ENCODE results near the gene SLC39A11. TPM values are rescaled to one million over a fixed set of nuclear protein-coding genes. Genes with fewer than 3 reads are reported as not detected.

The SLC39A11 gene
- total and polyA plus RNA-seq, 4 donors = 18.9 to 44.9 (median 28.2) TPM

DNA sequence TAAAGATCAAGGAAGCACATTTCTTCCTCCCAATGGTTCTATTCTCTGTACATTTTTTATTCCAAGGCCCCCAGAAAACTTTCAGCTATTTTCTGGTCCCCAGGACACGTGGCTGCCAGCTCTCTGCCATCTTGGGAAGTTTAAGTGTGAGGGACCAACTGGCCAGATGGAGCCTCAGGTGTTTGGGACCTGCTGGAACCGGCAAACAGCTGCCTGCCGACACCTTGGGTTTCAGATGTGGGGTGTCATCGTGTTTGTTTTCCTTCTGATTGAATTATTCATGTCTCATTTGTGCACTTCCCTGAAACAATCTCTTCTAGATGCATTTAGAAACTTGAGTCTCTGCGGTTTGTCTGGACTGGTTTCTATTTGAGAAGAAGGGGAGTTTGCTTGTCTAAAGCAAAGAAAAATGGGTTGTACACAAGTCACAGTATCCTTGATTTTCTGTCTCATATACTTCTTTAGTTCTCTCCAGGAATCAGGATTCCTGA lies 386.5 kb downstream of the SLC39A11 start:
- DNase-seq (ENCODE audit: low spot score) = no peak

GRCh38 chr17:72702998-72703397 lies 389.5 kb downstream of the SLC39A11 start:
- Histone ChIP-seq H3K4me1 (ENCODE audit: control insufficient read depth in 4 of 4, insufficient read depth in 4 of 4, low read length in 3 of 4) (no peaks in the 10 kb centered on the region), H3K9me3 (ENCODE audit: control insufficient read depth in 4 of 4, low read length in 3 of 4) (no peaks in the 10 kb centered on the region), H3K9ac (ENCODE audit: low read depth in 1 of 2, low read length in 2 of 2) (no peak overlapping the region), H3K4me3 (ENCODE audit: low read depth in 1 of 3, low read length in 3 of 3) (no peak overlapping the region), H3K27me3 (ENCODE audit: control insufficient read depth in 4 of 4, insufficient read depth in 4 of 4, low read length in 3 of 4) (no peaks in the 10 kb centered on the region), H3K27ac (ENCODE audit: low read depth in 1 of 2, low read length in 2 of 2) (no peak overlapping the region), H3K36me3 (ENCODE audit: control insufficient read depth in 4 of 4, insufficient read depth in 3 of 4, low read depth in 1 of 4, low read length in 3 of 4) (no peaks in the 10 kb centered on the region)
- WGBS = 92% methylated on average over 4 of the region's 4 CpGs
- DNase-seq (ENCODE audit: low spot score) = no peak
- TF ChIP-seq, protein P1, sequence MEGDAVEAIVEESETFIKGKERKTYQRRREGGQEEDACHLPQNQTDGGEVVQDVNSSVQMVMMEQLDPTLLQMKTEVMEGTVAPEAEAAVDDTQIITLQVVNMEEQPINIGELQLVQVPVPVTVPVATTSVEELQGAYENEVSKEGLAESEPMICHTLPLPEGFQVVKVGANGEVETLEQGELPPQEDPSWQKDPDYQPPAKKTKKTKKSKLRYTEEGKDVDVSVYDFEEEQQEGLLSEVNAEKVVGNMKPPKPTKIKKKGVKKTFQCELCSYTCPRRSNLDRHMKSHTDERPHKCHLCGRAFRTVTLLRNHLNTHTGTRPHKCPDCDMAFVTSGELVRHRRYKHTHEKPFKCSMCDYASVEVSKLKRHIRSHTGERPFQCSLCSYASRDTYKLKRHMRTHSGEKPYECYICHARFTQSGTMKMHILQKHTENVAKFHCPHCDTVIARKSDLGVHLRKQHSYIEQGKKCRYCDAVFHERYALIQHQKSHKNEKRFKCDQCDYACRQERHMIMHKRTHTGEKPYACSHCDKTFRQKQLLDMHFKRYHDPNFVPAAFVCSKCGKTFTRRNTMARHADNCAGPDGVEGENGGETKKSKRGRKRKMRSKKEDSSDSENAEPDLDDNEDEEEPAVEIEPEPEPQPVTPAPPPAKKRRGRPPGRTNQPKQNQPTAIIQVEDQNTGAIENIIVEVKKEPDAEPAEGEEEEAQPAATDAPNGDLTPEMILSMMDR (IDR thresholded peaks at IDR 0.05; ENCODE audit: low read depth, low read length, missing input control) = no peak
- TF ChIP-seq ATF3 (IDR thresholded peaks at IDR 0.05) = no peak
- TF ChIP-seq NR2F2 (IDR thresholded peaks at IDR 0.05) = no peak
- no peak for TF ChIP-seq HNF4G (IDR thresholded peaks at IDR 0.05)
- no peak for TF ChIP-seq SP1 (IDR thresholded peaks at IDR 0.05)
- TF ChIP-seq JUND (IDR thresholded peaks at IDR 0.05) = no peak
- TF ChIP-seq FOXA1 (IDR thresholded peaks at IDR 0.05) = no peak
- no peak for TF ChIP-seq YY1 (IDR thresholded peaks at IDR 0.05)
- TF ChIP-seq REST (IDR thresholded peaks at IDR 0.05) = no peak
- TF ChIP-seq RXRA (IDR thresholded peaks at IDR 0.05) = no peak
- no peak for TF ChIP-seq GABPA (IDR thresholded peaks at IDR 0.05 in 1 of 2, conservative IDR thresholded peaks at IDR 0.05 in 1 of 2)

More for the DNA sequence above, 386.5 kb downstream of the SLC39A11 start:
- no peak overlapping the region for H3K27ac ChIP-seq (ENCODE audit: low read depth in 1 of 2, low read length in 2 of 2)
- TF ChIP-seq REST (IDR thresholded peaks at IDR 0.05) (no peak), YY1 (IDR thresholded peaks at IDR 0.05) (no peak), FOXA2 (IDR thresholded peaks at IDR 0.05) (no peak)
- TF ChIP-seq, protein P2, sequence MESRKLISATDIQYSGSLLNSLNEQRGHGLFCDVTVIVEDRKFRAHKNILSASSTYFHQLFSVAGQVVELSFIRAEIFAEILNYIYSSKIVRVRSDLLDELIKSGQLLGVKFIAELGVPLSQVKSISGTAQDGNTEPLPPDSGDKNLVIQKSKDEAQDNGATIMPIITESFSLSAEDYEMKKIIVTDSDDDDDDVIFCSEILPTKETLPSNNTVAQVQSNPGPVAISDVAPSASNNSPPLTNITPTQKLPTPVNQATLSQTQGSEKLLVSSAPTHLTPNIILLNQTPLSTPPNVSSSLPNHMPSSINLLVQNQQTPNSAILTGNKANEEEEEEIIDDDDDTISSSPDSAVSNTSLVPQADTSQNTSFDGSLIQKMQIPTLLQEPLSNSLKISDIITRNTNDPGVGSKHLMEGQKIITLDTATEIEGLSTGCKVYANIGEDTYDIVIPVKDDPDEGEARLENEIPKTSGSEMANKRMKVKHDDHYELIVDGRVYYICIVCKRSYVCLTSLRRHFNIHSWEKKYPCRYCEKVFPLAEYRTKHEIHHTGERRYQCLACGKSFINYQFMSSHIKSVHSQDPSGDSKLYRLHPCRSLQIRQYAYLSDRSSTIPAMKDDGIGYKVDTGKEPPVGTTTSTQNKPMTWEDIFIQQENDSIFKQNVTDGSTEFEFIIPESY (IDR thresholded peaks at IDR 0.05) = no peak
- H3K9me3 ChIP-seq (ENCODE audit: control insufficient read depth in 4 of 4, low read length in 3 of 4) = peaks cover 0 to 2% (median under 1%) of the 10 kb centered on the region in 4 donors
- WGBS = 92% methylated on average over 5 of the region's 5 CpGs
- no peak overlapping the region for H3K9ac ChIP-seq (ENCODE audit: low read depth in 1 of 2, low read length in 2 of 2)
- no peaks in the 10 kb centered on the region for H3K4me1 ChIP-seq (ENCODE audit: control insufficient read depth in 4 of 4, insufficient read depth in 4 of 4, low read length in 3 of 4)
- no peaks in the 10 kb centered on the region for H3K36me3 ChIP-seq (ENCODE audit: control insufficient read depth in 4 of 4, insufficient read depth in 3 of 4, low read depth in 1 of 4, low read length in 3 of 4)
- H3K4me3 ChIP-seq (ENCODE audit: low read depth in 1 of 3, low read length in 3 of 3) = no peak overlapping the region
- H3K27me3 ChIP-seq (ENCODE audit: control insufficient read depth in 4 of 4, insufficient read depth in 4 of 4, low read length in 3 of 4) = no peaks in the 10 kb centered on the region
